KMS-11 (cell line): ENCODE measurements around the gene MTCP1.
A peak's percentile ranks its signal among the peaks of the same experiment; 100 is the strongest.

Experiments used
- H2AFZ ChIP-seq: fragments of 200-600 bp; sonication (generic); 2 replicates; pipeline ENCODE4 v1.6.1; 2016; ENCODE audit warnings: antibody characterized with exemption, mixed run types, low read depth
- H3K27ac ChIP-seq: fragments of 200-600 bp; sonication (generic); 2 replicates; pipeline ENCODE4 v1.6.1; 2016; ENCODE audit warnings: mild to moderate bottlenecking, mixed run types
- H3K27me3 ChIP-seq: fragments of 200-600 bp; sonication (generic); 2 replicates; pipeline ENCODE4 v1.6.1; 2017; ENCODE audit warnings: mild to moderate bottlenecking, low read depth, mixed run types, moderate library complexity; ENCODE audit not compliant: insufficient read depth
- H3K36me3 ChIP-seq: fragments of 200-600 bp; sonication (generic); 2 replicates; pipeline ENCODE4 v1.6.1; 2017; ENCODE audit warnings: mild to moderate bottlenecking, mixed run types; ENCODE audit not compliant: insufficient read depth
- H3K4me1 ChIP-seq: fragments of 200-600 bp; sonication (generic); 2 replicates; pipeline ENCODE4 v1.6.1; 2016; ENCODE audit warnings: mild to moderate bottlenecking, low read depth, mixed run types; ENCODE audit not compliant: poor library complexity, severe bottlenecking
- H3K4me2 ChIP-seq: fragments of 200-600 bp; sonication (generic); 2 replicates; pipeline ENCODE4 v1.7.0; 2016; ENCODE audit warnings: mild to moderate bottlenecking, mixed run types
- H3K4me3 ChIP-seq: fragments of 200-600 bp; sonication (generic); IDR thresholded peaks from 2 replicates; pipeline ENCODE4 v1.6.1; 2017; ENCODE audit warnings: low read depth, low read length, mixed read lengths; ENCODE audit not compliant: insufficient read depth
- H3K79me2 ChIP-seq: fragments of 200-600 bp; sonication (generic); 2 replicates; pipeline ENCODE4 v1.6.1; 2016; ENCODE audit warnings: low read depth, mixed run types; ENCODE audit not compliant: insufficient read depth
- H3K9ac ChIP-seq: fragments of 200-600 bp; sonication (generic); 2 replicates; pipeline ENCODE4 v1.6.1; 2016; ENCODE audit warnings: mild to moderate bottlenecking, mixed run types
- H4K20me1 ChIP-seq: fragments of 200-600 bp; sonication (generic); 2 replicates; pipeline ENCODE4 v1.6.1; 2016; ENCODE audit warnings: mild to moderate bottlenecking, mixed run types; ENCODE audit not compliant: insufficient read depth
- TF ChIP-seq, protein P1 (sequence below): fragments of 200-600 bp; sonication (generic); conservative IDR thresholded peaks from 2 replicates; pipeline ENCODE4 v1.6.1; 2017; ENCODE audit warnings: low read depth, mild to moderate bottlenecking, antibody characterized with exemption, low read length, moderate library complexity, mixed read lengths

The MTCP1 gene

DNA sequence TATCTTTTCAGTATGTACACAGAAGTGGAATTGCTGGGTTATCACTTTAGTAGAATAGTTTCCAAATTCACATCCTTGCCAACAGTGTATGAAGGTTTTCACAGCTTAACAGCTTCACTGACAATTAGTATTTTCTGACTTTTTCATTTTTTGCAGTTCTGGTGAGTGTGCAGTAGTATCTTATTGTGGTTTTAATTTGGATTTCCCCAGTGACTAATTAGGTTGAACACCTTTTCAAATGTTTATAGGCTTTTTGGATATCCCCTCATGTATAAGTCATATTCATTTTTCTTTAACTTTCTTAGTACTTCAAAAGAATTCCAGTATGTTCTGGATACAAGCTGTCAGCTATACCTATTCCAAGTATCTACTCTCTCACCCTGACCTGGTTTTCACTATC lies 37.5 kb upstream of the MTCP1 start:
- TF ChIP-seq, protein P1, sequence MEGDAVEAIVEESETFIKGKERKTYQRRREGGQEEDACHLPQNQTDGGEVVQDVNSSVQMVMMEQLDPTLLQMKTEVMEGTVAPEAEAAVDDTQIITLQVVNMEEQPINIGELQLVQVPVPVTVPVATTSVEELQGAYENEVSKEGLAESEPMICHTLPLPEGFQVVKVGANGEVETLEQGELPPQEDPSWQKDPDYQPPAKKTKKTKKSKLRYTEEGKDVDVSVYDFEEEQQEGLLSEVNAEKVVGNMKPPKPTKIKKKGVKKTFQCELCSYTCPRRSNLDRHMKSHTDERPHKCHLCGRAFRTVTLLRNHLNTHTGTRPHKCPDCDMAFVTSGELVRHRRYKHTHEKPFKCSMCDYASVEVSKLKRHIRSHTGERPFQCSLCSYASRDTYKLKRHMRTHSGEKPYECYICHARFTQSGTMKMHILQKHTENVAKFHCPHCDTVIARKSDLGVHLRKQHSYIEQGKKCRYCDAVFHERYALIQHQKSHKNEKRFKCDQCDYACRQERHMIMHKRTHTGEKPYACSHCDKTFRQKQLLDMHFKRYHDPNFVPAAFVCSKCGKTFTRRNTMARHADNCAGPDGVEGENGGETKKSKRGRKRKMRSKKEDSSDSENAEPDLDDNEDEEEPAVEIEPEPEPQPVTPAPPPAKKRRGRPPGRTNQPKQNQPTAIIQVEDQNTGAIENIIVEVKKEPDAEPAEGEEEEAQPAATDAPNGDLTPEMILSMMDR: no peak
- Histone ChIP-seq H3K4me3 (no peak overlapping the region), H3K4me2 (no peak overlapping the region), H3K36me3 (no peaks in the 10 kb centered on the region), H3K9ac (no peak overlapping the region), H3K79me2 (no peaks in the 10 kb centered on the region), H3K4me1 (peaks cover 3% of the 10 kb centered on the region), H2AFZ (no peak overlapping the region), H3K27me3 (no peaks in the 10 kb centered on the region), H4K20me1 (no peaks in the 10 kb centered on the region), H3K27ac (no peak overlapping the region)

DNA sequence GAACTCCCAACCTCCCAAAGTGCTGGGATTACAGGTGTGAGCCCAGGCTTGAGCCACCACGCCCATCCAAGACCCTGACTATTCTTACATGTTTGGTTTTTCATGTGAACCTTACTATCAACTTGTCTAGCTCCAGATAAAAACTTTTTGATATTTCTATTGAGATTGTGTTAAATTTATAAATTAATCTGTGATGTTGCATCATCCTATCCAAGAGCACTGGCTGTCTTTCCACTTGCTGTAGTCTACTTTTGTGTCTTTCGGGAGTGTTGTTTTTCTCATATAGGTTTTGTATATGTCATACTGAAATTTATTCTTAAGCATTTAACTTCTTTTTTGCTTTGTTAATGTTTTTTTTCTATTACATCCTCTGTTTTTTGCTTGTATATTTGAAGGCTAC lies 35.0 kb upstream of the MTCP1 start:
- Histone ChIP-seq H3K79me2 (no peaks in the 10 kb centered on the region), H3K4me3 (no peak overlapping the region), H3K4me1 (no peaks in the 10 kb centered on the region), H3K27ac (no peak overlapping the region), H3K36me3 (no peaks in the 10 kb centered on the region), H3K9ac (no peak overlapping the region), H3K27me3 (no peaks in the 10 kb centered on the region), H2AFZ (no peak overlapping the region), H3K4me2 (no peak overlapping the region), H4K20me1 (no peaks in the 10 kb centered on the region)
- TF ChIP-seq, protein P1: no peak

DNA sequence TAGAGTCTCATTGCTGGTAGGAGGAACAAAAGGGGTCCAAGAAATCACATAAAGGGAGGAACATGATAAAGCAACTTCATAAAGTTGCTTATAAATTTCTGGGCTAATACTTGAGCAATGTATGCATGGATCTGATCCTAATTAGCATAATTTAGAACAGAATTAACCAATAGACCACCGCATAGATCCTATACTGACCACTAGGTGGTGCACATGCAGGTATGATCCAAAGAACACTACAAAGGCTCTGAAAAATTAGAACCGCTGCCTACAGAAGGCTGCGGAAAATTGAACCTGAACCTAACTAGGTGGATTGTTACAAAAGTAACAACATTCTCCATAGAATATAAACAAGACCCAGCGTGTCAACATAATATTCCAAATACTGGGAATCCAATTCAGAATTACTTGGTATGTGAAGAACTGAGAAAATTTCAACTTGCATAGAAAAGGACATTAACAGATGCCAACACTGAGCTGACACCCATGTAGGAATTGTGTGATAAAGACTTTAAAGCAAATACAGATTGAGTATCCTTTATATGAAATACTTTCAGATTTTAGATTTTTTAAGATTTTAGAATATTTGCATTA lies 23.6 kb upstream of the MTCP1 start:
- no peak overlapping the region for H3K27ac ChIP-seq
- TF ChIP-seq, protein P1: peak; percentile 77
- H3K9ac ChIP-seq: no peak overlapping the region
- H3K79me2 ChIP-seq: no peaks in the 10 kb centered on the region
- H3K4me2 ChIP-seq: no peak overlapping the region
- no peaks in the 10 kb centered on the region for H3K4me1 ChIP-seq
- no peaks in the 10 kb centered on the region for H4K20me1 ChIP-seq
- 0 out of 2 replicates have a peak, but pooled peaks cover 3% of the 10 kb centered on the region for H3K36me3 ChIP-seq
- no peak overlapping the region for H3K4me3 ChIP-seq
- H3K27me3 ChIP-seq: no peaks in the 10 kb centered on the region
- no peak overlapping the region for H2AFZ ChIP-seq

DNA sequence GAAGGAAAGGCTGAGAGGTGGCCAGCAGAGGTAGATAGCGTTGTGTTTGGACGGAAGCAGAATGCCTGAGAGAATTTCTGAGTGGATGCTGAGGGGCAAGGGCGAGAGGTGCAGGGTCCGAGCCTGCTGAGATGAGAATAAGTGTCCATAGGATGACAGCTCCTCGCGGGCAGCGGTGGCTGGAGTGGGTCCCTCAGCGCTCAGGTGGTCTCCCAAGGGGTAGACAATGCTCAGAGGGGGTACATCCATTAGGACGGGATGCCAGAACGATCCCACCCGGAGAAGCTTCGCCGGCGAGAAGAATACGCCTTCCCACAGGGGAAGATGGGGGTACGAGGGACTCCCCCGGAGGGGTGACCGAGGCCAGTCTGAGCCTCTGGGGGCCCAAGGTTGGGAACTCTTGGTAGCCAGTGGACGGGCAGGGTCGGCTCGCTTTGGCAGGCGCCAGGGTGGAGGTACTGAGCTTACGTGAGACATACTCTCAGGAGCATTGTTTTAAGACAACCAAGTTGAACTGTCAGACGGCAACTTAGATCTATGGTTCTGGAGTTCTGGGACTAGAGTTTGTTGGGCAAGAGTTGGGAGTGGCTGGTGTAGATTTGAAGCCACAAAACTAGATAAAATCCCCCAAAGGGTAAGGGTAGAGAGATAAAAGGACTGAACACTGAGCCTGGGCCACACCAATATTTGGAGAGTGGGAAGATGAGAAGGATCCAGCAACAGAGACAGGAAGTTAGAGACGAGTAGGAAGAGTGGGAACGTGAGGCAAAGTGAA lies 16.2 kb upstream of the MTCP1 start:
- no peak overlapping the region for H3K27ac ChIP-seq
- H3K79me2 ChIP-seq: no peaks in the 10 kb centered on the region
- H3K4me1 ChIP-seq: no peaks in the 10 kb centered on the region
- no peak overlapping the region for H3K4me2 ChIP-seq
- H3K4me3 ChIP-seq: no peak overlapping the region
- no peaks in the 10 kb centered on the region for H3K36me3 ChIP-seq
- no peak overlapping the region for H2AFZ ChIP-seq
- TF ChIP-seq, protein P1: no peak
- H3K9ac ChIP-seq: no peak overlapping the region
- H4K20me1 ChIP-seq: no peaks in the 10 kb centered on the region
- H3K27me3 ChIP-seq: no peaks in the 10 kb centered on the region
